ENCODE results near the gene RAVER1. TPM values are rescaled to one million over a fixed set of nuclear protein-coding genes. Genes with fewer than 3 reads are reported as not detected.

The RAVER1 gene
- total and polyA plus RNA-seq, 9 of the 15 experiments (the other 6 are each of a cell fraction or from before 2014, with no cell fraction given) = 0.06 to 113 (median 7.0) TPM

GRCh38 chr19:10270616-10271394 lies 62.5 kb downstream of the RAVER1 start, which contains the start of gene ICAM1 (continued):
- no peak for TF ChIP-seq SAP30 (IDR thresholded peaks at IDR 0.05; ENCODE audit: borderline replicate concordance, insufficient read depth, low read depth, low read length, poor library complexity, severe bottlenecking)
- TF ChIP-seq BHLHE40 (IDR thresholded peaks at IDR 0.05; ENCODE audit: low read length) = peak; percentile 55; the same call in 1 of the 2 replicates
- TF ChIP-seq ZNF639 (CRISPR knock-in tag; conservative IDR thresholded peaks at IDR 0.05 in 1 of 2, IDR thresholded peaks at IDR 0.05 in 1 of 2) = no peak
- no peak for TF ChIP-seq HNRNPUL1 (IDR thresholded peaks at IDR 0.05; ENCODE audit: low read length)
- TF ChIP-seq ZNF384 (IDR thresholded peaks at IDR 0.05; ENCODE audit: low read depth, low read length) = no peak
- no peak for TF ChIP-seq POU5F1 (IDR thresholded peaks at IDR 0.05; ENCODE audit: borderline replicate concordance, low read depth, low read length, partially characterized antibody)
- no peak for TF ChIP-seq KLF16 (IDR thresholded peaks at IDR 0.05)
- no peak for TF ChIP-seq THRA (IDR thresholded peaks at IDR 0.05)
- no peak; the same call in 1 of the 2 replicates for TF ChIP-seq ZBTB5 (IDR thresholded peaks at IDR 0.05)
- TF ChIP-seq ZFP36 (IDR thresholded peaks at IDR 0.05; ENCODE audit: low read depth, low read length, partially characterized antibody) = no peak
- no peak for TF ChIP-seq FOXJ3 (CRISPR knock-in tag; IDR thresholded peaks at IDR 0.05)
- 0 out of 2 replicates have a peak, but pooled peaks have one; percentile 18 for TF ChIP-seq SMAD3 (CRISPR knock-in tag; conservative IDR thresholded peaks at IDR 0.05)
- no peak for TF ChIP-seq EZH2 (IDR thresholded peaks at IDR 0.05; ENCODE audit: borderline replicate concordance, low read depth, low read length)
- no peak for TF ChIP-seq ZNF311 (CRISPR knock-in tag; IDR thresholded peaks at IDR 0.05)
- no peak for TF ChIP-seq ATF4 (CRISPR knock-in tag; IDR thresholded peaks at IDR 0.05)
- no peak for TF ChIP-seq ZNF280A (IDR thresholded peaks at IDR 0.05; ENCODE audit: low read depth, partially characterized antibody)
- no peak for TF ChIP-seq SETDB1 (IDR thresholded peaks at IDR 0.05; ENCODE audit: low read length)

Data from K562 (cell line).